DLD1 (cell line): ENCODE data around the gene TRMT2A.

ENCODE experiments used
- in situ Hi-C: cut with HindIII; loops from 2 replicates; pipeline ENCODE4 v1.10.0; 2017; ENCODE audit warnings: low sequenced_read_pairs

The TRMT2A gene

GRCh38 chr22:20149257-20150250 is 32.5 kb upstream of the TRMT2A start:
- in situ Hi-C loops = no loop called here

- in situ Hi-C loops = no loop called here
These were observed 31.4 kb upstream of the TRMT2A start for GRCh38 chr22:20148414-20148813.

- in situ Hi-C loops = no loop called here
These were observed 30.4 kb upstream of the TRMT2A start for GRCh38 chr22:20147237-20147988.

- in situ Hi-C loops = no loop called here
These were observed 29.8 kb upstream of the TRMT2A start for GRCh38 chr22:20146777-20147176.

GRCh38 chr22:20145832-20146223 is 28.8 kb upstream of the TRMT2A start:
- in situ Hi-C loops = no loop called here

GRCh38 chr22:20145206-20145831 is 28.3 kb upstream of the TRMT2A start:
- in situ Hi-C loops = no loop called here

GRCh38 chr22:20143883-20144665 is 27.0 kb upstream of the TRMT2A start:
- in situ Hi-C loops = no loop called here

GRCh38 chr22:20142711-20143621 is 25.9 kb upstream of the TRMT2A start:
- in situ Hi-C loops = no loop called here

- in situ Hi-C loops = no loop called here
These were observed 24.4 kb upstream of the TRMT2A start for GRCh38 chr22:20141186-20142077.

GRCh38 chr22:20140521-20140964 is 23.5 kb upstream of the TRMT2A start:
- in situ Hi-C loops = no loop called here

- in situ Hi-C loops = no loop called here
These were observed 23.1 kb upstream of the TRMT2A start for GRCh38 chr22:20140107-20140445.

GRCh38 chr22:20139391-20140106 is 22.5 kb upstream of the TRMT2A start:
- in situ Hi-C loops = no loop called here

- in situ Hi-C loops = no loop called here
These were observed 21.8 kb upstream of the TRMT2A start for GRCh38 chr22:20138868-20139267.

- in situ Hi-C loops = no loop called here
These were observed 21.4 kb upstream of the TRMT2A start for GRCh38 chr22:20138417-20138738.

- in situ Hi-C loops = no loop called here
These were observed 20.8 kb upstream of the TRMT2A start for GRCh38 chr22:20137671-20138416.

- in situ Hi-C loops = no loop called here
These were observed 20.1 kb upstream of the TRMT2A start for GRCh38 chr22:20137113-20137512.

- in situ Hi-C loops = no loop called here
These were observed 19.5 kb upstream of the TRMT2A start for GRCh38 chr22:20136603-20136873.
